ENCODE measurements around the gene ATP8A2. TPM values are rescaled to one million over a fixed set of nuclear protein-coding genes. Genes with fewer than 3 reads are reported as not detected.

ATP8A2 gene
- total and polyA plus RNA-seq, 4 donors = 0.01 to 0.08 (median 0.05) TPM; not detected in 1

DNA sequence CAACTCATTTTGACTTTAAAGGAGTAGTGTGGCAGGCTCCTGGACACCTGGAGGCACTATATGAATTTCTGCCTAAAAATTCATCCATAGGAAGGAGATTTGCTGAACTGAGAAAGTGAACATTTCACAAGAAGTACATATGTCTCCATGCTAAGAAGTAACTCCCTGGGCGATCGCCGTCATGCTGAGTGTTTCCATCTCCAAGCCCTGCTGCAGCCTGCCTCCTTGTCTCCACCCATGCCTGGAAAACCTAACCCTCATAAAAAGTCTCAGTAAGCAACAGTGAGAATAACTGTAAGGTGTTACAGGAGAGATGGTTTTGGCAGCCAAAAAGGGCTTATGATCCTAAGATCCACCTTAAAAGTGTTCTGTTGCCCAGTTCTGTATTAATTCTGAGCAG, 428.7 kb downstream of the ATP8A2 start:
- no peak overlapping the region for H3K27ac ChIP-seq (ENCODE audit: low read depth in 1 of 2, low read length in 2 of 2)
- H3K27me3 ChIP-seq (ENCODE audit: control insufficient read depth in 4 of 4, insufficient read depth in 4 of 4, low read length in 3 of 4) = peaks cover 0 to 9% (median 0%) of the 10 kb centered on the region in 4 donors
- H3K36me3 ChIP-seq (ENCODE audit: control insufficient read depth in 4 of 4, insufficient read depth in 3 of 4, low read depth in 1 of 4, low read length in 3 of 4) = no peaks in the 10 kb centered on the region
- no peaks in the 10 kb centered on the region for H3K4me1 ChIP-seq (ENCODE audit: control insufficient read depth in 4 of 4, insufficient read depth in 4 of 4, low read length in 3 of 4)
- TF ChIP-seq HNF4G (IDR thresholded peaks at IDR 0.05) = no peak
- TF ChIP-seq JUND (IDR thresholded peaks at IDR 0.05) = no peak
- TF ChIP-seq RXRA (IDR thresholded peaks at IDR 0.05) = no peak
- no peak for TF ChIP-seq YY1 (IDR thresholded peaks at IDR 0.05)
- TF ChIP-seq, protein P1, sequence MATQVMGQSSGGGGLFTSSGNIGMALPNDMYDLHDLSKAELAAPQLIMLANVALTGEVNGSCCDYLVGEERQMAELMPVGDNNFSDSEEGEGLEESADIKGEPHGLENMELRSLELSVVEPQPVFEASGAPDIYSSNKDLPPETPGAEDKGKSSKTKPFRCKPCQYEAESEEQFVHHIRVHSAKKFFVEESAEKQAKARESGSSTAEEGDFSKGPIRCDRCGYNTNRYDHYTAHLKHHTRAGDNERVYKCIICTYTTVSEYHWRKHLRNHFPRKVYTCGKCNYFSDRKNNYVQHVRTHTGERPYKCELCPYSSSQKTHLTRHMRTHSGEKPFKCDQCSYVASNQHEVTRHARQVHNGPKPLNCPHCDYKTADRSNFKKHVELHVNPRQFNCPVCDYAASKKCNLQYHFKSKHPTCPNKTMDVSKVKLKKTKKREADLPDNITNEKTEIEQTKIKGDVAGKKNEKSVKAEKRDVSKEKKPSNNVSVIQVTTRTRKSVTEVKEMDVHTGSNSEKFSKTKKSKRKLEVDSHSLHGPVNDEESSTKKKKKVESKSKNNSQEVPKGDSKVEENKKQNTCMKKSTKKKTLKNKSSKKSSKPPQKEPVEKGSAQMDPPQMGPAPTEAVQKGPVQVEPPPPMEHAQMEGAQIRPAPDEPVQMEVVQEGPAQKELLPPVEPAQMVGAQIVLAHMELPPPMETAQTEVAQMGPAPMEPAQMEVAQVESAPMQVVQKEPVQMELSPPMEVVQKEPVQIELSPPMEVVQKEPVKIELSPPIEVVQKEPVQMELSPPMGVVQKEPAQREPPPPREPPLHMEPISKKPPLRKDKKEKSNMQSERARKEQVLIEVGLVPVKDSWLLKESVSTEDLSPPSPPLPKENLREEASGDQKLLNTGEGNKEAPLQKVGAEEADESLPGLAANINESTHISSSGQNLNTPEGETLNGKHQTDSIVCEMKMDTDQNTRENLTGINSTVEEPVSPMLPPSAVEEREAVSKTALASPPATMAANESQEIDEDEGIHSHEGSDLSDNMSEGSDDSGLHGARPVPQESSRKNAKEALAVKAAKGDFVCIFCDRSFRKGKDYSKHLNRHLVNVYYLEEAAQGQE (IDR thresholded peaks at IDR 0.05) = no peak
- TF ChIP-seq TAF1 (conservative IDR thresholded peaks at IDR 0.05) = no peak
- no peak for DNase-seq (ENCODE audit: low spot score)
- 87% methylated on average over 3 of the region's 3 CpGs for WGBS
- H3K9ac ChIP-seq (ENCODE audit: low read depth in 1 of 2, low read length in 2 of 2) = no peak overlapping the region
- H3K9me3 ChIP-seq (ENCODE audit: control insufficient read depth in 4 of 4, low read length in 3 of 4) = no peaks in the 10 kb centered on the region
- no peak overlapping the region for H3K4me3 ChIP-seq (ENCODE audit: low read depth in 1 of 3, low read length in 3 of 3)

DNA sequence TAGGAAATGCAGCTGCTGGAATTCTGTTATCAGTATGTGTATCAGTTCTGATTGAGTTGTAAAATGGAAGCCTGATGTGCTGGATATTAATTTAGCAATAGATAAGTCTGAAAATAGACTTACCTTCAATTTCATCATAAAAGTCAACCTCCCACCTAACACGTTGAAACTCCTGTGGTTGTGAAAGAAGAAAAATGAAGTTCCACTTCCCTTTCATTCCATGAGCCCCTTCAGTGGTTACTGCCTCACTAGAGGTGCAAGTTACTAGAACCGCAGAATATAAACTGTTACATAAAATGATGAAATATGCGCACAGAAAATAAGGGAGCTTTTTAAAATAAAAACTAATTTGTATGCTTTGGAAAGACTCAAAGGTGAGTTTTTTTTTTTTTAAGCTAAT, 430.8 kb downstream of the ATP8A2 start:
- DNase-seq (ENCODE audit: low spot score) = no peak
- H3K27ac ChIP-seq (ENCODE audit: low read depth in 1 of 2, low read length in 2 of 2) = no peak overlapping the region
- H3K36me3 ChIP-seq (ENCODE audit: control insufficient read depth in 4 of 4, insufficient read depth in 3 of 4, low read depth in 1 of 4, low read length in 3 of 4) = no peaks in the 10 kb centered on the region
- H3K4me1 ChIP-seq (ENCODE audit: control insufficient read depth in 4 of 4, insufficient read depth in 4 of 4, low read length in 3 of 4) = no peaks in the 10 kb centered on the region
- no peaks in the 10 kb centered on the region for H3K9me3 ChIP-seq (ENCODE audit: control insufficient read depth in 4 of 4, low read length in 3 of 4)
- peaks cover 0 to 9% (median 0%) of the 10 kb centered on the region in 4 donors for H3K27me3 ChIP-seq (ENCODE audit: control insufficient read depth in 4 of 4, insufficient read depth in 4 of 4, low read length in 3 of 4)
- 67% methylated on average over 3 of the region's 3 CpGs for WGBS
- no peak overlapping the region for H3K9ac ChIP-seq (ENCODE audit: low read depth in 1 of 2, low read length in 2 of 2)
- TF ChIP-seq FOXA2 (IDR thresholded peaks at IDR 0.05) (no peak), HNF4G (IDR thresholded peaks at IDR 0.05) (no peak), RAD21 (IDR thresholded peaks at IDR 0.05) (no peak), SP1 (IDR thresholded peaks at IDR 0.05) (no peak), YY1 (IDR thresholded peaks at IDR 0.05) (no peak), JUND (IDR thresholded peaks at IDR 0.05) (no peak), FOXA1 (IDR thresholded peaks at IDR 0.05) (no peak), GABPA (IDR thresholded peaks at IDR 0.05 in 1 of 2, conservative IDR thresholded peaks at IDR 0.05 in 1 of 2) (no peak)
- TF ChIP-seq, protein P2, sequence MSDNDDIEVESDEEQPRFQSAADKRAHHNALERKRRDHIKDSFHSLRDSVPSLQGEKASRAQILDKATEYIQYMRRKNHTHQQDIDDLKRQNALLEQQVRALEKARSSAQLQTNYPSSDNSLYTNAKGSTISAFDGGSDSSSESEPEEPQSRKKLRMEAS (IDR thresholded peaks at IDR 0.05) = no peak
- TF ChIP-seq, protein P3, sequence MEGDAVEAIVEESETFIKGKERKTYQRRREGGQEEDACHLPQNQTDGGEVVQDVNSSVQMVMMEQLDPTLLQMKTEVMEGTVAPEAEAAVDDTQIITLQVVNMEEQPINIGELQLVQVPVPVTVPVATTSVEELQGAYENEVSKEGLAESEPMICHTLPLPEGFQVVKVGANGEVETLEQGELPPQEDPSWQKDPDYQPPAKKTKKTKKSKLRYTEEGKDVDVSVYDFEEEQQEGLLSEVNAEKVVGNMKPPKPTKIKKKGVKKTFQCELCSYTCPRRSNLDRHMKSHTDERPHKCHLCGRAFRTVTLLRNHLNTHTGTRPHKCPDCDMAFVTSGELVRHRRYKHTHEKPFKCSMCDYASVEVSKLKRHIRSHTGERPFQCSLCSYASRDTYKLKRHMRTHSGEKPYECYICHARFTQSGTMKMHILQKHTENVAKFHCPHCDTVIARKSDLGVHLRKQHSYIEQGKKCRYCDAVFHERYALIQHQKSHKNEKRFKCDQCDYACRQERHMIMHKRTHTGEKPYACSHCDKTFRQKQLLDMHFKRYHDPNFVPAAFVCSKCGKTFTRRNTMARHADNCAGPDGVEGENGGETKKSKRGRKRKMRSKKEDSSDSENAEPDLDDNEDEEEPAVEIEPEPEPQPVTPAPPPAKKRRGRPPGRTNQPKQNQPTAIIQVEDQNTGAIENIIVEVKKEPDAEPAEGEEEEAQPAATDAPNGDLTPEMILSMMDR (IDR thresholded peaks at IDR 0.05; ENCODE audit: low read depth, low read length, missing input control) = no peak
- TF ChIP-seq, protein P4, sequence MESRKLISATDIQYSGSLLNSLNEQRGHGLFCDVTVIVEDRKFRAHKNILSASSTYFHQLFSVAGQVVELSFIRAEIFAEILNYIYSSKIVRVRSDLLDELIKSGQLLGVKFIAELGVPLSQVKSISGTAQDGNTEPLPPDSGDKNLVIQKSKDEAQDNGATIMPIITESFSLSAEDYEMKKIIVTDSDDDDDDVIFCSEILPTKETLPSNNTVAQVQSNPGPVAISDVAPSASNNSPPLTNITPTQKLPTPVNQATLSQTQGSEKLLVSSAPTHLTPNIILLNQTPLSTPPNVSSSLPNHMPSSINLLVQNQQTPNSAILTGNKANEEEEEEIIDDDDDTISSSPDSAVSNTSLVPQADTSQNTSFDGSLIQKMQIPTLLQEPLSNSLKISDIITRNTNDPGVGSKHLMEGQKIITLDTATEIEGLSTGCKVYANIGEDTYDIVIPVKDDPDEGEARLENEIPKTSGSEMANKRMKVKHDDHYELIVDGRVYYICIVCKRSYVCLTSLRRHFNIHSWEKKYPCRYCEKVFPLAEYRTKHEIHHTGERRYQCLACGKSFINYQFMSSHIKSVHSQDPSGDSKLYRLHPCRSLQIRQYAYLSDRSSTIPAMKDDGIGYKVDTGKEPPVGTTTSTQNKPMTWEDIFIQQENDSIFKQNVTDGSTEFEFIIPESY (IDR thresholded peaks at IDR 0.05) = no peak
- TF ChIP-seq, protein P5, sequence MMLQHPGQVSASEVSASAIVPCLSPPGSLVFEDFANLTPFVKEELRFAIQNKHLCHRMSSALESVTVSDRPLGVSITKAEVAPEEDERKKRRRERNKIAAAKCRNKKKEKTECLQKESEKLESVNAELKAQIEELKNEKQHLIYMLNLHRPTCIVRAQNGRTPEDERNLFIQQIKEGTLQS (IDR thresholded peaks at IDR 0.05) = no peak
- no peak overlapping the region for H3K4me3 ChIP-seq (ENCODE audit: low read depth in 1 of 3, low read length in 3 of 3)

All from liver (tissue), 9 donors.